ENCODE data around the gene UGGT2.
"Not testable (repeated sequence)": the region's sequence is repeated elsewhere in the genome, so short reads cannot be mapped to it uniquely, and the experiment has no call there.

UGGT2 gene

DNA sequence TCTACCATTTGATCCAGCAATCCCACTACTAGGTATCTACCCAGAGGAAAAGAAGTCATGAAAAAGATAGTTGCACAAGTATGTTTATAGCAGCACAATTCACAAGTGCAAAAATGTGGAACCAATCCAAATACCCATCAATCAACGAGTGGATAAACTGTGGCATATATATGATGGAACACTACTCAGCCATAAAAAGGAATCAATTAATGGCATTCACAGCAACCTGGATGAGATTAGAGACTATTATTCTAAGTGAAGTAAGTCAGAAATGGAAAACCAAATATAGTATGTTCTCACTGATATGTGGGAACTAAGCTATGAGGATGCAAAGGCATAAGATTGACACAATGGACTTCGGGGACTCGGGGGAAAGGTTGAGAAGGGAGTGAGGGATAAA, 1.3 kb downstream of the UGGT2 start:
- not testable (repeated sequence) for DNase-seq (ENCODE audit: low read depth)

DNA sequence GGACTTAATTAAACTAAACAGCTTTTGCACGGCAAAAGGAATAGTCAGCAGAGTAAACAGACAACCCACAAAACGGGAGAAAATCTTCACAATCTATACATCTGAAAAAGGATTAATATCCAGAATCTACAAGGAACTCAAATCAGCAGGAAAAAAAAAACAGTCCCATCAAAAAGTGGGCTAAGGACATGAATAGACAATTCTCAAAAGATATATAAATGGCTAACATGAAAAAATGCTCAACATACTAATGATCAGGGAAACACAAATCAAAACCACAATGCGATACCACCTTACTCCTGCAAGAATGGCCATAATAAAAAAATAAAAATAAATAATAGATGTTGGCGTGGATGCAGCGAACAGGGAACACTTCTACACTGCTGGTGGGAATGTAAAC, 1.7 kb downstream of the UGGT2 start:
- DNase-seq (ENCODE audit: low read depth), result not testable (repeated sequence)

DNA sequence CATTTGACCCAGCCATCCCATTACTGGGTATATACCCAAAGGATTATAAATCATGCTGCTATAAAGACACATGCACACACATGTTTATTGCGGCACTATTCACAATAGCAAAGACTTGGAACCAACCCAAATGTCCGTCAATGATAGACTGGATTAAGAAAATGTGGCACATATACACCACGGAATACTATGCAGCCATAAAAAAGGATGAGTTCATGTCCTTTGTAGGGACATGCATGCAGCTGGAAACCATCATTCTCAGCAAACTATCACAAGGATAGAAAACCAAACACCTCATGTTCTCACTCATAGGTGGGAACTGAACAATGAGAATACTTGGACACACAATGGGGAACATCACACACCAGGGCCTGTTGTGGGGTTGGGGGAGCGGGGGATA, 2.2 kb downstream of the UGGT2 start:
- not testable (repeated sequence) for DNase-seq (ENCODE audit: low read depth)

DNA sequence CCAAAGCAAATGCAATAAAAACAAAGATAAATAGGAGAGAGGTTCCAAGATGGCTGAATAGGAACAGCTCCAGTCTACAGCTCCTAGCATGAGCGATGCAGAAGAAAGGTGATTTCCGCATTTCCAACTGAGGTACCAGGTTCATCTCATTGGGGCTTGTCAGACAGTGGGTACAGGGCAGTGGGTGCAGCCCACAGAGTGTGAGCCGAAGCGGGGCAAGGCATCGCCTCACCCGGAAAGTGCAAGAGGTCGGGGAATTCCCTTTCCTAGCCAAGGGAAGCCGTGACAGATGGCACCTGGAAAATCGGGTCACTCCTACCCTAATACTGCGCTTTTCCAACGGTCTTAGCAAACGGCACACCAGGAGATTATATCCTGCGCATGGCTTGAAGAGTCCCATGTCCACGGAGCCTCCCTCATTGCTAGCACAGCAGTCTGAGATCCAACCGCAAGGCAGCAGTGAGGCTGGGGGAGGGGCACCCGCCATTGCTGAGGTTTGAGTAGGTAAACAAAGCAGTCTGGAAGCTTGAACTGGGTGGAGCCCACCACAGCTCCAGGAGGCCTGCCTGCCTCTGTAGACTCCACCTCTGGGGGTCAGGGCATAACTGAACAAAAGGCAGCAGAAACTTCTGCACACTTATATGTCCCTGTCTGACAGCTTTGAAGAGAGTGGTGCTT, 6.6 kb downstream of the UGGT2 start:
- not testable (repeated sequence) for DNase-seq (ENCODE audit: low read depth)

DNA sequence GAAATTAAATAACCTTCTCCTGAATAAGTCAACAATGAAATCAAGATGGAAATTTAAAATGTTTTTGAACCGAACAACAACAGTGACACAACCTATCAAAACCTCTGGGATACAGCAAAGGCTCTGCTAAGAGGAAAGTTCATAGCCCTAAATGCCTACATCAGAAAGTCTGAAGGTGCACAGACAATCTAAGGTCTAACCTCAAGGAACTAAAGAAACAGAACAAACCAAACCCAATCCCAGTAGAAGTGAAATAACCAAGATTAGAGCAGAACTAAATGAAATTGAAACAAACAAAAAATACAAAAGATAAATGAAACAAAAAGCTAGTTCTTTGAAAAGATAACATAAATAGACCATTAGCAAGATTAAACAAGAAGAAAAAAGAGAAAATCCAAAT, 9.0 kb downstream of the UGGT2 start:
- no peak for DNase-seq (ENCODE audit: low read depth)

DNA sequence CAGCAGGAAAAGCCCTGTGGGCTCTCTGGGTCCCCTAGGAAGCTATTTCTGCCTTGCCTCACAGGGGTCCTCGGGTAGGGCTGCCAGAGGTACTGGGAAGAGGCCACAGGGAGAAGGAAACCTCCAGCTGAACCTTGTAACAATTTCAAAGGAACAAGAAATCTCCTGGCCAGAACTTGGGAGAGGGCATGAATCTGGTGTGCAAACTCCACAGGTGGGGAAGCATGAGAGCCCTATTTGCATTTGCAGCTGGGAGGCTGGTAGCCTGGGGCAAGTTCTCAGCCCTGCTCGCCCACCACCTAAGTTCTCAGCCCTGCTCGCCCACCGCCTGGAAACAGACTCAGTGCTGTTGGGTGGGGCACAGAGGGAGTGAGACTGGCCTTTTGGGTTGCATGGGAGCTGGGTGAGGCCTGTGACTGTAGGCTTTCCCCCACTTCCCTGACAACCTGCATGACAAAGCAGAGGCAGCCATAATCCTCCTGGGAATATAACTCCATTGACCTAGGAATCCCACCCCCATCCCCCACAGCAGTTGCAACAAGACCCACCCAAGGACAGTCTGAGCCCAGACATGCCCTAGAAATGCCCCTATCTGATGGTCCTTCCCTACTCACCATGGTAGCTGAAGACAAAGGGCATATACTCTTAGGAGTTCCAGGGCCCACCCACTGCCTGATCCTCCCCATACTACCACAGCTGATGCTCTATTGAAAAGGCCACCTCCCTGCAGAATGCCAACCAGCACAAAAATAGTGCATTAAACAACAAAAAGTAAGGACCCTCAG, 11.7 kb downstream of the UGGT2 start:
- DNase-seq (ENCODE audit: low read depth), result no peak

DNA sequence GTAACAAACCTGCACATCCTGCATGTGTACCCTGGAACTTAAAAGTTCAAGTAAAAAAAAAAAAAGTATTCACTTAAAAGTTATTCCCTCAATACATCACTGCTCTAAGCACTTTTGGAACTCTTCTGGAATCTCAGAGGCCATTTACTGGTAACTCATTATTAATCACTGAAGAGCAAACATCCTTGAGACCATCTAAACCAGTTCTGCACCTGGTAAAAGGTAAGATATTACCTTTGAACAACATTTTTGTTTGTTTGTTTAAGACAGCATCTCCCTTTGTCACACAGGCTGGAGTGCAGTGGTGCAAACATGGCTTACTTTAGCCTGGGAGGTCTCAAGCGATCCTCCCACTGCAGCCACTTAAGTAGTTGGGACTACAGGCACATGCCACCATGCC, 16.7 kb downstream of the UGGT2 start:
- no peak for DNase-seq (ENCODE audit: low read depth)

DNA sequence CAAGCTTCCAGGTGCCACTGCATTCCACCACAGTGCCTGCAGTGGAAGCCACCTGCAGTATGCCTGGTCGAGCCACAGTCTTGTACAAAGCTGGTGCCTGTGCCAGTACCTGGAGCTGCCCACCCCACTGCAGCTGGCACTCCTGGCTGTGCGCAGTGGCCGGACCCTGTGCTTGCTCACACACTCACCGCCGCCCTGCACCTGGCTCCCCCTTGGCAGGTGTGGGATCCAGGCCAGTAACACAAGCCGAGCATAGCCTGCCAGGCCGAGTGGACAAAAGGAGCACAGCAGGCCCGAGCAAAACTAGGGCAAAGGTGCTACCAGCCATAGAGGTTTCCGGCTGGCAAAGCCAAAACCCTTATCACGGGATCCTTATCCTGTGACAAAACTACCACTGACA, 18.5 kb downstream of the UGGT2 start:
- no peak for DNase-seq (ENCODE audit: low read depth)

DNA sequence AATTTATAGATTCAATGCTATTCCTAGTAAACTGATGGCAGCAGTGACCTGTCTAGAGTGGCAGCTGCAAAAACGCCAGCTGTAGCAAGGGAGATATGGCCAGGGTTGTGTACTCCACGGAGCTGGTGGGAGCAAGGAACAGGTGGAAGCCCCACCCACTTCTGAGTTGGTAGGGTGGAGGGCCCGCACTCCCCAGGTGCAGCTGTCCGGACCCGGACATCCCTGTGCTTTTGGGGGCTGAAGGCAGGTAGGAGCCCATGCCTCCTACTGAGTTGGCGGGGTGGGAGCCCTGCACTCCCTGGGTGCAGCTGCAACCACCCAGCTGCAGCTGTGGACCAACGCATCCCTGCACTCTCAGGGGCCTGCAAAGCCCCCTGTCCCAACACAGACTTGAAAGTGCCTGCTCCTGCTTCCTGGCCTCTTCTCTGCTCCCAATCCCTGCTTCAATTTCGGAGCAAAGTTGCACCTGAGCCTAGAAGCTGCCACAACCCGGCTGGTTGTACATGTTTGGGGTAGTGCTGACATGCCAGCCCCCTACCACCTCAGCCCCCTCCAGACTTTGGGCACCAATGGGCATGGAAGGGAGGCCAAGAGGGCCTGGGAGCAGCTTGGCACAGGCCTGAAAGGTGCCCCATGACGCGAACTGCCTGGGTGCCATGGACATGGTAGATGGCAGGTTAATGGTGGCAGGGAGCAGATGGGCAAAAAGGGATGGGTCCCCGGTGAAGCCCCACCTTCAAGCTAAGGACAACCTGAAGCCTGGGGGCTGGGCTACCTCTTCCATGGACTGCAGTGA, 19.8 kb downstream of the UGGT2 start:
- no peak for DNase-seq (ENCODE audit: low read depth)

DNA sequence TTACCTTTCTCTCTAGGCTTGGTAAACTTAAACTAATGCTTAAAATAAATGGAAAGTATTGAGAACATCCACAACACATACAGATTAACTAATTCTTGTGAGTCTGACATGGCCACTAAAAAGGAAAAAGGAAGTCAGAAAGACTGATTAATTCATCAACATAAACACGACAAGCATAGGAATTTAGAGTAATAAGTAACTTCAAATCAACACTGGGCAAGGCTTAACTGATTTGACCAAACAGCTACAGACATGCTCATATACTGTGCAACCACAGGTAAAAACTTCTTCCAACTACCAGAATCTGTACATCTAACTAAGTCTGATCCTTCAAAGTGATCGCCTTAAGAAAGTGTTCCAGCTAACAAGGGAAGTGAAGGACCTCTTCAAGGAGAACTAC, 20.5 kb downstream of the UGGT2 start:
- DNase-seq (ENCODE audit: low read depth), result no peak

DNA sequence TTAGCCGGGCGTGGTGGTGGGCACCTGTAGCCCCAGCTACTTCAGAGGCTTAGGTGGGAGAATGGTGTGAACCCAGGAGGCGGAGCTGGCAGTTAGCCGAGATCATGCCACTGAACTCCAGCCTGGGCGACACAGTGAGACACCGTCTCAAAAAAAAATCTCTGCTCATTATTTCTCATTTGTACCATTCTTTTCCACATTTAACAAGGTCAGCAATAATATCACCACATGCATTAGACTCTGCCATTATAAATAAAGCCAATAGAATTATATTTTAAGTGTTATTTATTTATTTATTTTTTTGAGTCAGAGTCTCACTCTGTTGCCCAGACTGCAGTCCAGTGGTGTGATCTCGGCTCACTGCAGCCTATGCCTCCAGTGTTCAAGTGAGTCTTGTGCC, 24.2 kb downstream of the UGGT2 start:
- DNase-seq (ENCODE audit: low read depth), result no peak

DNA sequence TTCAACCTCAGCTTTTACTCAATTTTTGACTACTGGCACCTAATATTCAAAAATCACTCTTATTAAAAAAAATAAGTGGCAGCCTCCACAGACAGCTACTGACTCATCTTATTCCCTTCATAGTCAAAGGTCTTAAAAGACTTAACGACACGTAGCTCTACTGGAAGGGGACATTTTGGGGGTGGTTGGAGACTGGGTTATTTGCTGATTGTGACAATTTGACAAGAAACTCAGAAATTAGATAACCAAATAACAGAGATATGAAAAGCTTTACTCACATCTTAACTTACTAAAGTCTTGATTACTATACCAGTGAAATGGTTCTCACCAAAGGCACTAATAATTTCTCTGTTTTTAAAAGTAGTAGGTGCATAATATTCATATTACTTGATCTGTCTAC, 25.7 kb downstream of the UGGT2 start:
- DNase-seq (ENCODE audit: low read depth), result no peak

DNA sequence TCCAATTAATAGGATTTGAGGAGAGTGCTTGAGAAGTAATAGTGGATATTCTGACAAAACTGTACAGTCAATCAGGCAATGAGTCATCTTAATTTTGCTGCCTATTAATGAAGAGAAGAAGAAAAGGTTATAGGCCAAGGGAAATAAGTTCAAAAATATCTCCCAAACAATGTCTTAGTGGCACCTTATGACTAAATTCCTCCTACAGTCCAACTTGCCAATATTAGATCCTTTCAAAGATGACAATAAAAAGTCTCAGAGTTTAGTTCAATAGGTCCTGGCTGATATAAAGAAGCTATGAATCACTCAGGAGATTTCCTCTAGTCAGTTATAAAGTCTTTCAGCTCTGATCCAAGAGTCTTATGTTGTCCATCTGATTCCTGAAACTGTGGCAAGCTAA, 27.9 kb downstream of the UGGT2 start:
- DNase-seq (ENCODE audit: low read depth), result no peak

DNA sequence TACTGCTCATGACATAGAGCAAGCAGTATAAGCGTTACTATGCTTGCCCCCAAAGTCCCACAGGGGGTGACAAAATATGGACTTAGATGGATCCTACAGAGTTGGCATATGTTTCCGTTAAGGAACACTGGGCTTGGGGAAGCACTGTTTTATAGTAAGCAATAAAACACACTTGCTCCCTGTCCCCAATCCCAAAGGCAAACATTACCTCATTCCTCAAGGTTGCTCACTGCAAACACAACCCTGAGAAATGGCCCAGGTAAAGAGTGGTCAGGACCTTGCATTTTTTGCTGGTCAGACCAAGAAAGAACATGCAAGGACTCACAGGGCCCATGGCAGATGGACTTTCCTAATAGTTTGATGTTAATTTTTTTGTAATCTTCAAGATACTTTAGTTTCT, 32.3 kb downstream of the UGGT2 start:
- no peak for DNase-seq (ENCODE audit: low read depth)

DNA sequence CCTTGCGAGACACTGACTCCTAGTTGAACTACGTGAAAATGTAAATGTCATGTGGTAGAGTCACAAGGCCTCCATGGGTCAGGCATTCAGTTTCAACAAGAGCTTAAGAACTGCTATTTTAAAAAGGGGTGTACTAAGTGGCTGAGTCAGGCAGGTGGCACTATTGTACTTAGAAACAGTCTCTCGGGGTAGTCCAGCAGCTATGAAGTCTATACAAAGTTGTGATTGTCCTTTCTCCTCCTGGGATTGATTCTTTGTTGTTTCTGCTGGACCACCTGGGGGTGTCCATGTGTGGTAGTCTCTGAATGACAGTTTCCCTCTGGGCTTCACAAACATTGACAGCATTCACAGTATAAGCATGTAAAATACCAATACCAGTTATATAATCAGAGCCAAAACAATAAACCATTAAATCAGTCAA, 33.0 kb downstream of the UGGT2 start:
- DNase-seq (ENCODE audit: low read depth), result no peak

DNA sequence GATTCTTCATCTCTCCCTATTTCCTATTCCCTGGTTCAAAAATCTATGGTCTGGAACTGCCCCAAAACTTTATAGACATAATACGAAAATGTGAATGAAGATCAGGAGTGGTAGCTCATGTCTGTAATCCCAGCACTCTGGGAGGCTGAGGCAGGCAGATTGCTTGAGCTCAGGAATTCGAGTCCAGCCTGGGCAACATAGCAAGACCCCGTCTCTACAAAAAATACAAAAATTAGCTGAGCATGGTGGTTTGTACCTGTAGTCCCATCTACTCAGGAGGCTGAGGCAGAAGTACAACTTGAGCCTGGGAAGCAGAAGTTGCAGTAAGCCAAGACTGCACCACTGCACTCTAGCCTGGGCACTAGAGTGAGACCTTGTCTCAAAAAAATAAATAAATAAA, 35.1 kb downstream of the UGGT2 start:
- DNase-seq (ENCODE audit: low read depth), result no peak

DNA sequence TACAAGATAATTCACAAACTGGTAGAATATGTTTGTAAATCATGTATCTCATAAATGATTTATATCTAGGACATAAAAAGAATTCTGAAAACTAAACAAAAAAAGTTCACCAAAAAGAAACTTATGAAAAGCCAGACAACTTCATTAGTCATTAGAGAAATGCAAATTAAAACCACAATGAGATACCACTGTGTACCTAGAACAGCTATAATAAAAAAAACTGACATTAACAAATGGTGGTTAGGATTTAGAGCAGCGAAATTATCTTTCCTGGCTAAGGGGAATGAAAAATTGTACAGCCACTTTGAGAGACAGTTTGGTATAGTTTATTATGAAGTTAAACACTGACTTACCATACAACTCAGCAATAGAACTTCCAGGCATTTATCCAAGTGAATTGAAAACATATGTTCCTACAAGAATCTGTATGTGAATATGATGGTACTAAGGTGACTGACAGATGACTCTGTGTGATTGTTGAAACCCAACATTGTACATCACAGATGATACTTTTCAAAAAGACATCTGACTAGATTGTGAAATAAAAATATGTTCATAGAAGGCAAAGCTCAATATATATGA, 41.8 kb downstream of the UGGT2 start:
- no peak for DNase-seq (ENCODE audit: low read depth)

DNA sequence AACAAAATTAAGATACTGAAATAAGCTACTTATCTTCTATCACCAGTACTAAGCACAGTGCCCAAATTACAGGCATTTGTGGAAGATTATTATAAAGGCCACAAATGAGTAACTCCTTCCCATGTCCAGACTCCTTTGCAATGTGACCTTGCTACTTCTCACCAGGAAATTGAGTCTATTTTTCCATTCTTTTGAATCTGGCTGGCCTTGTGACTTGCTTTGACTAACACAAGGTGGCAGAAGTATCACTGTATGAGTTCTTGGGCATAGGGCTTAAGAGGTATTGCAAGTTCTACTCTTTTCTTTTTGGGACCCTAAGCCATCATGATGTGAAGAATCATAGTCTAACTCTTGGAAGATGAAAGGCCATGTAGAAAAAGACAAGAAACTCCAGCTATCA, 49.9 kb downstream of the UGGT2 start:
- no peak for DNase-seq (ENCODE audit: low read depth)

DNA sequence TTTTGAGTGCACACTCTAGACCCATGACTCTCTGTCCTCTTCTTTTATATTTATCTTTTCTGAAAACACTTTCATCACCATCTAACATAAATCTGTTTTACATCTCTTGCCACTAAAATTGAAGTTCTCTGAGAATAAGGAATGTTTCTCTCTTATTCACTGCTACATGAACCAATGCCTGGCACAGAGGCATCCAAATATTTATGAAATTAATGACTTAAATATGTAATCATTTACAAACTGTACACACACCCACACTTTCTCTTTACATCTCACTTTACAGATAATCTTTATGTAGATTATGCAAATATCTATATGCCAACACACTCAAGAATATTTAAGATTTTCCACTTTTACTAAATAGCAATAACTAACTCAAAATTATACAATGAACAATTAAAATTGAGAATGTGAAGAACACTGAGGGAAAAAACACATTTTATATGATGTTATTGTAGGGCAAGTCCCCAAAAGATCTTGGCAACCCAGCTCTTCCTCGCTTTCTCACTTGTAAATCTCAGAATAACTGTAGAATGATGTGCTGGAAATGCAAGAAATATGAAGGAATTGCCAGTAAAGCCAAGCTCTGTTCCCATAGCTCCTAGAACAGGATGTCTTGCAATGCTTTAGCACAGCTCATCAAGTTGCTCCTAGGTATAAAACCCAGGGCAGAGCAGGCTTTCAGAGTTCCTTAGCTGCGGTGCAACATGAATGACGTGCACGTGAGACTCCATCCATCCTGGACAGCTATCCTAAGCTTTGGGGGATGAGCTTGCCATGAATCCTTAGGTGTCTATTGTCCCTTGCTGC, 50.7 kb downstream of the UGGT2 start:
- no peak for DNase-seq (ENCODE audit: low read depth)

DNA sequence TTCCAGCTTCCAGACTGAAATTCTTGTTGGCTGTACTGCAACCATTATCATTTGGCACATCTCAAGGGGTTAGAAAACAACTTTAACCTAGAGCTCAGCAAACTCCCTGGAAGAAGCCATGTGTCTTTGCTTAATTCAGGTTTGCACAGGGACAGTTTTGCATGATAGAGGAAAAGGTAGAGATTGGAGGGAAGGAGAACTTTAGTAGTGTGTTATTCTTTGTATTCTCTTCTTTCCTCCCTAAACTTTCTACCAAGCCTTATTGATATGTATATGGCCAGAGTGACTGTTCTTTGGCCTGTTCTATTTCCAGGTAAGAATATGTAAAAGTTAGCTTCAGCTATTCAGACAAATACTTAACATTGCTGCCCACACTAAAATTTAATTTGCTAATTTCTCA, 53.1 kb downstream of the UGGT2 start:
- no peak for DNase-seq (ENCODE audit: low read depth)

DNA sequence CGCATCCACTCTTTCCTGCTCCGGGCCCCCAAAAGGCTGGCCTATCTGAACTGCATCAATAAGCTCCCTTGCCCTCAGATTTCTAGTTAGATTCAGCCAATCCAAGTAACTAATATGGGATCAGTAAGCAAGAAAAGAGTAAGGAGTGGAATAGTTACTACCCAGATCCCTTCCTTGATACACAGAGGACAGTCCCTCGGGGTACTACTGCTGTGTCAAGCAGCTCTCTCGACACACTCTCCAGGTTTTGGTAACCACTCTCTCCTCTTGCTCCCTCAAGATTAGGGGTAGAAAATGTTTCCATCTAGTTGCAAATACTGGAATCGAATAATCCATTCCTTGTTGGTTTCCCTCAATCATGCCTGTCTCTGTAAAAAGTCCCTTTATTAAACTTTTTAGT, 65.4 kb downstream of the UGGT2 start:
- no peak for DNase-seq (ENCODE audit: low read depth)

DNA sequence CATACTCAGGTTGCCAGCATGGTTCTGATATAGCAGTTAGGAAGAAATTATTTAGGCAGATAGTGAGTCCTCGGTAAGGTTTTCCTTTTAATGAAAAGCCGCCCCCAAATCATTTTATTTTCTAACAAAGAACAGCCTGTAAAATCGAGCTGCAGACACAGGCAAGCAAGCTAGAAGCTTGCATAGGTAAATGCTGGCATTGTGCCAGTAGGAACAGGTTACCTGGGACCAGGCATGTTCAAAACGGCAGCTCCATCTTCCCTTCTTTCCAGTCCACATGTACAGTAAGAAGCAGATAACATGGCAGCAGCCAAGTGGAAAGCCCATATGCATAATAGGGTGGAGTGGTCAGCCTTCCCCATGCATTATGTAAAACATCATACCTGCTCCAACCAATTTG, 71.1 kb downstream of the UGGT2 start:
- no peak for DNase-seq (ENCODE audit: low read depth)

Data from activated gamma-delta T cell treated with anti-CD3 and anti-CD28 coated beads, Interleukin-2, amount 50 U/mL, for 16 hours (primary cell).